LNCaP clone FGC (cell line): Measurements from ENCODE around the gene OSBPL5.

Source experiments
- DNase-seq: peaks from one replicate; pipeline ENCODE4 v3.0.0-alpha.2; 2011; ENCODE audit warnings: low read depth
- H3K4me3 ChIP-seq: 2 replicates; pipeline ENCODE4 v1.5.1; 2011; ENCODE audit warnings: mild to moderate bottlenecking, low read depth, low read length, control low read depth
- CTCF ChIP-seq: IDR thresholded peaks from 2 replicates; pipeline ENCODE4 v1.5.1; 2012; ENCODE audit warnings: mild to moderate bottlenecking; ENCODE audit not compliant: control insufficient read depth, insufficient read depth; ENCODE audit errors: extremely low read depth

The OSBPL5 gene

GRCh38 chr11:3165152-3165705 lies at the start of gene OSBPL5:
Gene OSBPL5, minus strand, starts transcription at chr11:3165310. Its CDS starts 36,162 bp downstream, at chr11:3129148.
- H3K4me3 ChIP-seq: peak within 1 kb of the TSS; percentile 64
- no peak for TF ChIP-seq CTCF
- no peak for DNase-seq

GRCh38 chr11:3214420-3214699 lies 49.2 kb upstream of the OSBPL5 start:
- no peak overlapping the region for H3K4me3 ChIP-seq
- no peak for TF ChIP-seq CTCF
- no peak for DNase-seq

GRCh38 chr11:3213659-3214419 lies 48.7 kb upstream of the OSBPL5 start:
- no peak for TF ChIP-seq CTCF
- DNase-seq: no peak
- H3K4me3 ChIP-seq: no peak overlapping the region

- no peak for TF ChIP-seq CTCF
- no peak overlapping the region for H3K4me3 ChIP-seq
- no peak for DNase-seq
Measured at GRCh38 chr11:3208272-3208671, 43.2 kb upstream of the OSBPL5 start.

GRCh38 chr11:3207526-3208189 lies 42.5 kb upstream of the OSBPL5 start:
- TF ChIP-seq CTCF: no peak
- no peak overlapping the region for H3K4me3 ChIP-seq
- no peak for DNase-seq

DNA sequence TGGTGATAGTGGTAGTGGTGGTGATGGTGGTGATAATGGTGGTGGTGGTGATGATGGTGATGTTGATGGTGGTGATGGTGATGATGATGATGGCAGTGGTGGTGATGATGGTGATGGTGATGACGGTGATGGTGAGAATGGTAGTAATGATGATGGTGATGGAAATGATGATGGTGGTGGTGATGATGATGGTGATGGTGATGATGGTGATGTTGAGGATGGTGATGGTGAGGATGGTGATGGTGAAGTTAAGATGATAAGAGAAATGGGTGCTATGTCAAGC lies 41.8 kb upstream of the OSBPL5 start:
- TF ChIP-seq CTCF: no peak
- no peak overlapping the region for H3K4me3 ChIP-seq
- DNase-seq: no peak
